CMK (cell line): ENCODE results near the gene EFS.

Experiments
- DNase-seq: peaks from one replicate; pipeline ENCODE4 v3.0.0-alpha.2; 2010; ENCODE audit warnings: low read depth

Gene EFS

GRCh38 chr14:23358042-23358441 lies 6.9 kb downstream of the EFS start:
- DNase-seq, result no peak

- DNase-seq, result no peak
These were observed 7.7 kb downstream of the EFS start for GRCh38 chr14:23357261-23357660.

GRCh38 chr14:23356662-23357061 lies 8.3 kb downstream of the EFS start:
- DNase-seq, result no peak

- DNase-seq, result no peak
These were observed 9.0 kb downstream of the EFS start for GRCh38 chr14:23355871-23356435.

GRCh38 chr14:23354990-23355389 lies 10.0 kb downstream of the EFS start:
- DNase-seq, result no peak

- no peak for DNase-seq
These were observed 11.6 kb downstream of the EFS start for GRCh38 chr14:23353433-23353780.

GRCh38 chr14:23352506-23353432 lies 12.2 kb downstream of the EFS start, which contains the start of gene SLC22A17:
Gene SLC22A17, minus strand, starts transcription at chr14:23352887.
- DNase-seq, result peak; percentile 45

- DNase-seq, result no peak
These were observed 13.1 kb downstream of the EFS start for GRCh38 chr14:23351681-23352505.

- no peak for DNase-seq
These were observed 15.7 kb downstream of the EFS start for GRCh38 chr14:23349156-23349845.

GRCh38 chr14:23348297-23348655 lies 16.7 kb downstream of the EFS start:
- DNase-seq, result no peak

- no peak for DNase-seq
These were observed 17.3 kb downstream of the EFS start for GRCh38 chr14:23347406-23348296.

- no peak for DNase-seq
These were observed 18.1 kb downstream of the EFS start for GRCh38 chr14:23346693-23347405.

- no peak for DNase-seq
These were observed 18.8 kb downstream of the EFS start for GRCh38 chr14:23345987-23346692.

GRCh38 chr14:23344481-23344880 lies 20.5 kb downstream of the EFS start:
- DNase-seq, result no peak

- no peak for DNase-seq
These were observed 25.3 kb downstream of the EFS start for GRCh38 chr14:23339506-23340268.

GRCh38 chr14:23335623-23336022 lies 29.3 kb downstream of the EFS start:
- DNase-seq, result no peak

- no peak for DNase-seq
These were observed 36.8 kb downstream of the EFS start for GRCh38 chr14:23327947-23328744.
